GM12865 (cell line): Measurements from ENCODE around the gene LDLRAD4.

ENCODE experiments used
- DNase-seq: peaks from one replicate; pipeline ENCODE4 v3.0.0; 2010; ENCODE audit warnings: low read depth
- H3K4me3 ChIP-seq: 2 replicates; pipeline ENCODE4 v1.5.1; 2011; ENCODE audit warnings: mild to moderate bottlenecking, low read depth, low read length, control low read depth
- TF ChIP-seq, protein P1 (sequence below): IDR thresholded peaks from 2 replicates; pipeline ENCODE4 v1.5.1; 2011; ENCODE audit warnings: low read length, control low read depth, low read depth, inconsistent platforms; ENCODE audit not compliant: insufficient read depth; ENCODE audit errors: missing control alignments

The LDLRAD4 gene

DNA sequence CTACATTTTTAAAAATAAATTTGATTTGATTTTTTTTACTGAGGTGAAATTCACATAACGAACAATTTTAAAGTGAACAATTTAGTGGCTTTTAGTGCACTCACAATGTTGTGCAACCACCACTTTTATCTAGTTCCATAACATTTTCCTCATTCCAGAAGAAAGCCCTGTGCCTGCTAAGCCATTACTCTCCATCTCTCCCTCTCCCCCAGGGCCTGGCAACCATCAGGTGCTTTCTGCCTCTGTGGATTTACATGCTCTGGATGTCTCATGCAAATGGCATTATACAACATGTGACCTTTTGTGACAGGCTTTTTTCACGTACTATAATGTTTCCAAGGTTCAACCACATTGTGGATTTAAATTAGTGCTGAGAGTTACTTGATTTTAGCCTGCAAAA, 19.9 kb upstream of the LDLRAD4 start:
- no peak for DNase-seq
- H3K4me3 ChIP-seq, result no peak overlapping the region
- TF ChIP-seq, protein P1, sequence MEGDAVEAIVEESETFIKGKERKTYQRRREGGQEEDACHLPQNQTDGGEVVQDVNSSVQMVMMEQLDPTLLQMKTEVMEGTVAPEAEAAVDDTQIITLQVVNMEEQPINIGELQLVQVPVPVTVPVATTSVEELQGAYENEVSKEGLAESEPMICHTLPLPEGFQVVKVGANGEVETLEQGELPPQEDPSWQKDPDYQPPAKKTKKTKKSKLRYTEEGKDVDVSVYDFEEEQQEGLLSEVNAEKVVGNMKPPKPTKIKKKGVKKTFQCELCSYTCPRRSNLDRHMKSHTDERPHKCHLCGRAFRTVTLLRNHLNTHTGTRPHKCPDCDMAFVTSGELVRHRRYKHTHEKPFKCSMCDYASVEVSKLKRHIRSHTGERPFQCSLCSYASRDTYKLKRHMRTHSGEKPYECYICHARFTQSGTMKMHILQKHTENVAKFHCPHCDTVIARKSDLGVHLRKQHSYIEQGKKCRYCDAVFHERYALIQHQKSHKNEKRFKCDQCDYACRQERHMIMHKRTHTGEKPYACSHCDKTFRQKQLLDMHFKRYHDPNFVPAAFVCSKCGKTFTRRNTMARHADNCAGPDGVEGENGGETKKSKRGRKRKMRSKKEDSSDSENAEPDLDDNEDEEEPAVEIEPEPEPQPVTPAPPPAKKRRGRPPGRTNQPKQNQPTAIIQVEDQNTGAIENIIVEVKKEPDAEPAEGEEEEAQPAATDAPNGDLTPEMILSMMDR, result no peak

DNA sequence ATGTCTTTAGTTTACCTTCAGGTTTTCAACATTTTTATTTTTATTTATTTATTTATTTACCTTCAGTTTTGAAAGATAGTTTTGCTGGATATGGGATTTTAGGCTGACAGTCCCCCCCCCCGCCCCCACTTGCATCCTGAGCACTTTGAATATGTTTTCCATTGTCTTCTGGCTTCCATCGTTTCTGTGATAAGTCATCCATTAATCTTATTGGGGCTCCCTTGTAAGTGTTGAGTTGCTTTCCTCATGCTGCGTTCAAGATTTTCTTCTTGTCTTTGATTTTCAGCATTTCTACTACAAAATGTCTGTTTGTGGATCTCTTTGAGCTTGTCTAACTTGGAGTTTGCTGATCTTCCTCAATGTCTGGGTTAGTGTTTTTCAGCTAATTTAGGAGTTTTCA, 19.4 kb upstream of the LDLRAD4 start:
- no peak for DNase-seq
- no peak overlapping the region for H3K4me3 ChIP-seq
- TF ChIP-seq, protein P1, result no peak

DNA sequence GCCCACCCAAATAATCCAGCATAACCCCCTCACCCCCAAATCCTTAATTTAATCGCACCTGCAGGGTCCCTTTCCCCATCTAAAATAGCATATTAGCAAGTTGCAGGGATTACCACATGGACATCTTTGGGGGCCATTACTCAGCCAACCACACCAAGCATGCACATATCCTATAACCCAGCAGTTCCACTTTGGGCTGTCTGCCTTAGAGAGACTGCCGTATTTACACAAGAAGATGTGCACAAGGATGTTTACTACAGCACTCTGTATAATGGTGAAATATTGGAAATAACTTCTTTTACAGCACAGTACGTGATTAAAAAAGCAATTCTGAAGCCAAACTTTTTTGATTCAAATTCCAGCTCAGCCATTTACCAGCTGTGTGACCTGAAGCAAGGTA, 17.3 kb upstream of the LDLRAD4 start:
- no peak for DNase-seq
- no peak overlapping the region for H3K4me3 ChIP-seq
- TF ChIP-seq, protein P1, result no peak

DNA sequence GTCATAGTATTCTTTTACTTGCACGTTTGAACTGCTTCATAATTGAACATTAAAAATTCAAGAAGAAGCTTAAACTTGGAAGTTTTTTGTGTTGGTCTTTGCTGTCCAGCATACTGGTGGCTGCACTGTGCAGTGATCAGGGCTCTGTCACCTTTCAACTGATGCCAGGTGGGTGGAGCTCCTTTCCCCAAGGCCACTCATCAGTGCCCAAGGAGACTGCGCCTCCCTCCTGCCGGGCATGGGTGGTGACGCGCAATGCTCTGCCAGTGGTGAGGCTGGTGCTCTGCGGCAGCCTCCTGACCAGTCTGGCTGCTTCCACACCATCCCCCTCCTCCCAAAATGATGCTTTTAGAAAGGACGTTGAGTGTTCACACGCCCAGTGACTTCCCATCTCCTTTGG, 16.0 kb upstream of the LDLRAD4 start:
- H3K4me3 ChIP-seq, result no peak overlapping the region
- TF ChIP-seq, protein P1, result no peak
- DNase-seq, result no peak

DNA sequence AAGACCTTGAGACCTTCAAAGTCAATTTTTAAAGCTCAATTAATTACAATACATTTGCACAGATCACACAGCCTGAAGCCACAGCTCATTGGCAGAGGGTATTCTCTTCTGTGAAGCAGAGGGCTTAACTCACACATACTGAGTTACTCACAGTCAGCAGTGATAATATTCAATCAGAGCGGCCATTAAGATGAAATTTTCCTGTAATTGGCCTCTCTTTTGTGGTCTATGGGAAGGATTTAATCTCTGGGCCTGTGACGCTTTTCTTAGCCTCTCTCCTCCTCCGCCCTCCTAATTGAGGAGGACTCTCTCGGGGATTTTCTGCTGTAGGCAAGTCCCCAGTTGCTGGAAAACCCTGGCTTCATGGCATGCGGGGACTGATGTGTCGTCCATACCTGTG, 12.3 kb upstream of the LDLRAD4 start:
- TF ChIP-seq, protein P1, result no peak
- no peak for DNase-seq
- H3K4me3 ChIP-seq, result no peak overlapping the region

DNA sequence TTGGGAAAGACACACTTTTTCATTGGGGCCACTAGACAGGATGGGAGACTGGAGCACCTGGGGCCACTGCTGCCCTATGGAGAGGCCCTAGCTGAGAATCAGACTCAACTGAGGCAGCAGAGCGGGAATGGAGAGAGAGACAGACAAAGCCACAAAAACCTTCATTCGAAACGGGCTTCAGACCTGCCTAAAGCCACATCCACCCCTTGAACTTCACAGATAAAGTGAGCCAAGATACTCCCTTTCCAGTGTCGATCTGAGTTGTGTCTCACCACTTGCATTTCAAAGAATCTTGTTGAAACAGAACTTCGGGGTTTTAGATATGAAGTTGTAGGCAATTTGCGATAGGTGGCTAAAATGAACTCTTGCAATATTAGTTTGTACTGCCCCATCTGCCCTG, 11.3 kb upstream of the LDLRAD4 start:
- no peak overlapping the region for H3K4me3 ChIP-seq

DNA sequence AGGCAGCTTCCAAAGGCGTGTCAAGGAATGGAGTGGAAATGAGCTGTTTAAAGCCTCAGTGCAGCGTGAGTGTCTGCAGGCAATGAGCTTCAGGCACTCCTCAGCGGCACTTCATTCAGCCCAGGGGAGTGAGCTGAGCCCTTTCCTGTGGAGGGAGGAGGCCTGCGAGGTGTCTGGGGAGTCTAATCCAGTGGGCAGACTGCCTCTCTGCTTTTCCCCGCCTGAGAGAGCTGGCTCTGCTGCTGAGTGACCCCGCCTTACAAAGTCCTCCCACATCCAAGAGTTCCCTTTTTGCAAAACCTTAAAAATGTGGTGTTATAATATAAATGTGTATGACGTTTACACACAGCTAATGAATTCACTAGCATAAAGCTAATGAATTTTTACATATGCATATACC, 7.0 kb upstream of the LDLRAD4 start:
- no peak overlapping the region for H3K4me3 ChIP-seq
- TF ChIP-seq, protein P1, result no peak
- no peak for DNase-seq

More for the DNA sequence above, 11.3 kb upstream of the LDLRAD4 start:
- DNase-seq, result no peak
- TF ChIP-seq, protein P1, result no peak
